ENCODE results near the gene HNRNPL.

DNA sequence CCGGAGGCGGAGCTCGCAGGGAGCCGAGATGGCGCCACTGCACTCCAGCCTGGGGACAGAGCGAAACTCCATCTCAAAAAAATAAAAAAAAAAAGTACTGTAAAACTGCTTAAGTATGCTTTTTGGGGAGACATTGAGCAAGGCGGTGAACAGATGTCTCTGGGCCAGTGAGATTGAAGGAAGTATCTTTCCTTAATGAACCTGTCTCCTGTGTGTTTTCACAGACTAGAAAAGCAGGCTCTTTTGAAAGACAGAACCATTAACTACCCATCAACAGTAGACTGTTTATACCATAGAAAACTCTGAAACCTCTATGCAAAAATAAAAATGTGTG lies 16.7 kb downstream of the HNRNPL start:
- no peak for TF ChIP-seq EZH2 (IDR thresholded peaks at IDR 0.05; ENCODE audit: borderline replicate concordance, low read depth, low read length, severe bottlenecking)
- TF ChIP-seq, protein P1, sequence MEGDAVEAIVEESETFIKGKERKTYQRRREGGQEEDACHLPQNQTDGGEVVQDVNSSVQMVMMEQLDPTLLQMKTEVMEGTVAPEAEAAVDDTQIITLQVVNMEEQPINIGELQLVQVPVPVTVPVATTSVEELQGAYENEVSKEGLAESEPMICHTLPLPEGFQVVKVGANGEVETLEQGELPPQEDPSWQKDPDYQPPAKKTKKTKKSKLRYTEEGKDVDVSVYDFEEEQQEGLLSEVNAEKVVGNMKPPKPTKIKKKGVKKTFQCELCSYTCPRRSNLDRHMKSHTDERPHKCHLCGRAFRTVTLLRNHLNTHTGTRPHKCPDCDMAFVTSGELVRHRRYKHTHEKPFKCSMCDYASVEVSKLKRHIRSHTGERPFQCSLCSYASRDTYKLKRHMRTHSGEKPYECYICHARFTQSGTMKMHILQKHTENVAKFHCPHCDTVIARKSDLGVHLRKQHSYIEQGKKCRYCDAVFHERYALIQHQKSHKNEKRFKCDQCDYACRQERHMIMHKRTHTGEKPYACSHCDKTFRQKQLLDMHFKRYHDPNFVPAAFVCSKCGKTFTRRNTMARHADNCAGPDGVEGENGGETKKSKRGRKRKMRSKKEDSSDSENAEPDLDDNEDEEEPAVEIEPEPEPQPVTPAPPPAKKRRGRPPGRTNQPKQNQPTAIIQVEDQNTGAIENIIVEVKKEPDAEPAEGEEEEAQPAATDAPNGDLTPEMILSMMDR (IDR thresholded peaks at IDR 0.05; ENCODE audit: borderline replicate concordance, extremely low read depth, low read length, poor library complexity, severe bottlenecking): no peak

Measured in DND-41 (cell line).